Prostate gland (tissue), 2 donors: ENCODE data around the gene TAB2.
"Not testable (repeated sequence)": the region's sequence is repeated elsewhere in the genome, so short reads cannot be mapped to it uniquely, and the experiment has no call there.

ENCODE experiments used
- CTCF ChIP-seq, 4 experiments: fragments of 200-600 bp in 2 of 4; fragments of 450-650 bp in 2 of 4; sonication (generic) in 2 of 4; IDR thresholded peaks; 1 replicate in 3 of 4; 2 replicates in 1 of 4; pipeline ENCODE4 v1.5.1; 2016 to 2019; ENCODE audit warnings: antibody characterized with exemption in 4 of 4, mild to moderate bottlenecking in 2 of 4, moderate library complexity in 2 of 4
- POLR2A ChIP-seq: fragments of 450-650 bp; IDR thresholded peaks from one replicate; pipeline ENCODE4 v1.6.1; 2016; ENCODE audit warnings: antibody characterized with exemption, mild to moderate bottlenecking
- POLR2AphosphoS5 ChIP-seq: sonication (generic); formaldehyde crosslinking; IDR thresholded peaks from one replicate; pipeline ENCODE4 v1.6.1; 2017; ENCODE audit warnings: antibody characterized with exemption

- TF ChIP-seq CTCF (IDR thresholded peaks at IDR 0.05); POLR2A; POLR2AphosphoS5: not testable (repeated sequence)
Observed at GRCh38 chr6:149320016-149320415, 2.5 kb downstream of the TAB2 start.
